CD4-positive, alpha-beta T cell treated with Interleukin-4 for 1 hour (primary cell): ENCODE results near the gene ANKH.

Experiments used
- DNase-seq, 2 donors: peaks; one replicate each; pipeline ENCODE4 v3.0.0-alpha.2; 2020 to 2022

Gene ANKH

GRCh38 chr5:14787801-14788579 lies 83.6 kb downstream of the ANKH start:
- no peak for DNase-seq

- DNase-seq: no peak
Observed at GRCh38 chr5:14783691-14784090, 87.9 kb downstream of the ANKH start.

- no peak for DNase-seq
Observed at GRCh38 chr5:14782591-14782990, 89.0 kb downstream of the ANKH start.

- DNase-seq: no peak
Observed at GRCh38 chr5:14781106-14781505, 90.5 kb downstream of the ANKH start.

GRCh38 chr5:14779975-14780374 lies 91.6 kb downstream of the ANKH start:
- DNase-seq: no peak

GRCh38 chr5:14778792-14779070 lies 92.8 kb downstream of the ANKH start:
- no peak for DNase-seq

- DNase-seq: no peak
Observed at GRCh38 chr5:14777932-14778791, 93.4 kb downstream of the ANKH start.

- DNase-seq: no peak
Observed at GRCh38 chr5:14777187-14777586, 94.4 kb downstream of the ANKH start.

GRCh38 chr5:14776602-14777001 lies 95.0 kb downstream of the ANKH start:
- no peak for DNase-seq

- no peak for DNase-seq
Observed at GRCh38 chr5:14775857-14776256, 95.7 kb downstream of the ANKH start.

- no peak for DNase-seq
Observed at GRCh38 chr5:14773588-14773987, 98.0 kb downstream of the ANKH start.

- DNase-seq: no peak
Observed at GRCh38 chr5:14771972-14772371, 99.6 kb downstream of the ANKH start.

GRCh38 chr5:14771189-14771588 lies 100.4 kb downstream of the ANKH start:
- no peak for DNase-seq

- DNase-seq: no peak
Observed at GRCh38 chr5:14768508-14769365, 102.8 kb downstream of the ANKH start.

GRCh38 chr5:14767735-14768507 lies 103.7 kb downstream of the ANKH start:
- DNase-seq: peak in 1 of 2 donors; percentile 22

- DNase-seq: no peak
Observed at GRCh38 chr5:14767053-14767452, 104.5 kb downstream of the ANKH start.

GRCh38 chr5:14766584-14766983 lies 105.0 kb downstream of the ANKH start:
- no peak for DNase-seq

GRCh38 chr5:14765587-14765986 lies 106.0 kb downstream of the ANKH start:
- DNase-seq: no peak

- no peak for DNase-seq
Observed at GRCh38 chr5:14762549-14763216, 108.9 kb downstream of the ANKH start.

- no peak for DNase-seq
Observed at GRCh38 chr5:14760548-14761002, 111.0 kb downstream of the ANKH start.

GRCh38 chr5:14759744-14760547 lies 111.6 kb downstream of the ANKH start:
- no peak for DNase-seq
